Hindlimb muscle (tissue), 1 donor: Measurements from ENCODE around the gene IPO13. TPM values are rescaled to one million over a fixed set of nuclear protein-coding genes. Genes with fewer than 3 reads are reported as not detected.

Source experiments
- DNase-seq: peaks from one replicate; pipeline ENCODE4 v3.0.0-alpha.2; 2013
- polyA plus RNA-seq: library from polyadenylated mRNA; unstranded; fragments of 120-200 nt; gene quantifications from one replicate; pipeline ENCODE4 v1.2.1, GENCODE V29; 2013; ENCODE audit not compliant: insufficient read length

IPO13 gene
- polyA plus RNA-seq, 1 donor: 29.2 TPM

- no peak for DNase-seq
Measured at GRCh38 chr1:43949678-43950077, 2.9 kb downstream of the IPO13 start.

DNA sequence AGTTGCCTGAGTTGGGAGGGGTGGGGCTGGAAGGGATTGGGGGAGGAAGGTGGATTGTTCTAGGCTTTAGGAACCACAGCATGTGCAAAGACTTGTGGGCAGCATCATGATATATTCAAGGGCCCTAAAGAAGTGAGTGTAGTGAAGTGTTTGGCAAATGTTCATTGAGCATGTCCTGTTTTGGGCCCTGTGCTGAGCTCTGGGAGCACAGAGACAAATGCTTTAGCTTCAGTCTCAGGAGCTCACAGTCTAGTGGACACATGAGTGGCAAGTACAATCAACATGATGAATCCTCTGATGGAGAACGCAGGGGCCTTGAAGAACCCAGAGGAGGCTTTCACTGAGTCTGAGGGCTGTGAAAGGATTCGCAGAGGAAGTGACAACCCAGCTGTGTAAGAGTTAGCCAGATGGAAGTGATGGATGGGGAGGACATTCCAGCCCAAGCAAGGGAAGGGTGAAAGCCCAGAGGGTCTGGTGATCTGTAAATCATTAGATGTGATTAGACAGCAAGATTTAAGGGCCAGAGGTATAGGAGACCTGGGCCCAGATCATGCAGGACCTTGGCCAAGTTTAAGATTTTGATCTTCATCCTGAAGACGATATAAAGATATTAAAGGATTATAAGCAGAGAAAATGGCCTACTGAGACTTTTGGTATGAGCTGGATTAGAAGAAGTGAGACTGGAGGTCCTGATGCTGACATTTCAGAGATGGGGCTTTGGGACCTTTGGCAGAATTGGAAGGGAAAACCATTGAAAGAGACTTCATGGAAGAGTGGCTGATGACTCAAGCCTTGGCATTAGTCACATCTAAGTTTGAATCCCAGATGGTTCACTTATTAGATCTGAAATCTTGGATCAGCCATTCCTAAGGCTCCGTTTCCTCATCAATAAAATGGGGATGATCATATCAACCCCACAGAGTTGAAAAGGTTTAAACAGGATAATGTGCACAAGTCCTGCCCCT is 4.6 kb downstream of the IPO13 start:
- no peak for DNase-seq

GRCh38 chr1:43952731-43953346 is 6.1 kb downstream of the IPO13 start:
- DNase-seq: no peak

- DNase-seq: no peak
Measured at GRCh38 chr1:43953361-43953760, 6.6 kb downstream of the IPO13 start.

DNA sequence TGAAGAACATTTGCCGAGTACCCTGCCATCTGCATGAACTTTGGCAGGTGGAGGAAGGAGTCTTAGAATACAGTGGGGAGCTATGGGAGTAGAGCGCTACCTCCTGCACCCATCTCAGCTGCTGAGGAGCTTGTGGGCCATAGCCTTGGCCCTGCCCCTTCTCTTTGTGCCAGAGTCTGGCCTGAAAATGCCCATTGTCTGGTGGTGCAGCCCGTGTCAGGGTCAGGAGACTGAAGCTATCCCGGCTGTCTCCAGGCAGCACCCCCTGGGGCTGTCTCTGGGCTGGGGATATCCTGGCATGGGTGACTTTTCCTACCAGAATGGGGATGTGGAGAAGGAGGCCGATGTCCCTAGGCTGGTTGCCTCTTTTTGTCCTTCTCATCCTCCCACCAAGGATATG is 7.3 kb downstream of the IPO13 start:
- DNase-seq: no peak

GRCh38 chr1:43956234-43956633 is 9.5 kb downstream of the IPO13 start:
- no peak for DNase-seq

DNA sequence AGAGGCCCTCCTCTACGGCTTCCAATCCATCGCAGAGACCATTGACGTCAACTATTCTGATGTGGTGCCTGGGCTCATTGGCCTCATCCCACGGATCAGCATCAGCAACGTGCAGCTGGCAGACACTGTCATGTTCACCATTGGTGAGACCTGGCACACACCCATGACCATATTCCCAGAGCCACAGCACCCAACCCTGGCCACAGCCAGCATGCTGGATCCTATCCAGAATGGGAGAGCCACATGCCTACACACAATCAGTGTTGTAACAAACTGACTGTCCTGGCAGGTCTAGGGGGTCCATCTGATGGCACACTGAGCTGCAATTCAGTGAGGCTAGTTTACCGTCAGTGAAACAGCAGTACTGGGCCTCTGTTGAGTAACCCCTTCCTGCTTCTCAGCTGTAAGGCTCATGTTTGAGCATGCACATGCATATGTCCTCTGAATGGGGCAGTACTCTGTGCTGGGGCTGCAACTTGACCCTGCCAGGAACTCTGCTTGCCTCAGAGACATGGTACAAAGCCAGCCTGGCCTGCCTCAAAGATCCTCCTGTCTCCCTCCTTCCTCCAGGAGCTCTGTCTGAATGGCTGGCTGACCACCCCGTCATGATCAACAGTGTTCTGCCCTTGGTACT is 10.8 kb downstream of the IPO13 start:
- no peak for DNase-seq

- DNase-seq: no peak
Measured at GRCh38 chr1:43958351-43959255, 11.9 kb downstream of the IPO13 start.

GRCh38 chr1:43960798-43961197 is 14.0 kb downstream of the IPO13 start:
- no peak for DNase-seq

DNA sequence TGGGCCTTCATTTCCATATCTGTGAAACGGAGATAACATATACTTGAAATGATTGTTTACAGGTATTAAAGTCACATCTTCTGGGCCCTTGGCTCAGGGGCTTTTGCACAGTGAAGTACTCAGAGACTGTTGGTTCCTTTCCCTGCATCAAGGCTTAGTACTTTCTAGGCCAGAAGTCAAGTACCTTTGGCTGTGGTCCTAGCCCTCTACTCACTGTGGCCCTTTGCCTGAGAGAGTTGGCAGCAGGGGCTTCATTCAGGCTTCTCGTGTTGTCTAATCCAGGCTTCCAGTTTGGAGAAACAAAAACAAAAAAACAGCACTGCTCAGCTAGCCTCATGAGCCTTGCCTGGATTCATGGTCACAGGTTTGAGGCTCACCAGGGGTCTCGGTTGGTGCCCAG is 14.9 kb downstream of the IPO13 start:
- DNase-seq: no peak

DNA sequence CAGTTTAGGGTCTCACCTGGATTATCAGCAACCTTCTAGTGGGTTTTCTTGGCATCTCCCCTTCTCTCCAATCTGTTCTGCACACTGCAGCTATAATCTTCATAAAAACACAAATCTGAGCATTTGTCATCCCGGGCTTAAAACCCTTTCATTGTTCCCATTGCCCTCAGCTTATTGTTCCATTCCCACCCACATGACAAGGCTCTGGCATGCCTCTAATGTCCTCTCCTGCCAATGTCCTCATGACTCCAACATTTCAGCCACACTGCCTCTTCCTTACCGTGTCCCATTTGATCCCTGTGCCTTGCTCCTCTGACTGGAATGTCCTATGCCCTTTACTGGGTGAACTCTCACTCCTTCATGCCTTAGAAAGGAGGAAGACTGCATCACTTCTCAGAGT is 15.6 kb downstream of the IPO13 start:
- DNase-seq: no peak

GRCh38 chr1:43963006-43963405 is 16.3 kb downstream of the IPO13 start:
- no peak for DNase-seq

- DNase-seq: no peak
Measured at GRCh38 chr1:43963890-43964289, 17.1 kb downstream of the IPO13 start.

GRCh38 chr1:43965316-43965715 is 18.6 kb downstream of the IPO13 start:
- DNase-seq: no peak

- DNase-seq: no peak
Measured at GRCh38 chr1:43968348-43968948, 21.7 kb downstream of the IPO13 start.

GRCh38 chr1:43969416-43969745 is 22.6 kb downstream of the IPO13 start:
- DNase-seq: no peak

GRCh38 chr1:43969746-43970466 is 23.2 kb downstream of the IPO13 start, which contains the start of gene DPH2:
TSS of gene DPH2 (plus strand) at chr1:43970010. CDS start at chr1:43970176, 166 bp downstream.
- peak; percentile 96 for DNase-seq

- no peak for DNase-seq
Measured at GRCh38 chr1:43970502-43970901, 23.8 kb downstream of the IPO13 start.

- no peak for DNase-seq
Measured at GRCh38 chr1:43970911-43971310, 24.2 kb downstream of the IPO13 start.

DNA sequence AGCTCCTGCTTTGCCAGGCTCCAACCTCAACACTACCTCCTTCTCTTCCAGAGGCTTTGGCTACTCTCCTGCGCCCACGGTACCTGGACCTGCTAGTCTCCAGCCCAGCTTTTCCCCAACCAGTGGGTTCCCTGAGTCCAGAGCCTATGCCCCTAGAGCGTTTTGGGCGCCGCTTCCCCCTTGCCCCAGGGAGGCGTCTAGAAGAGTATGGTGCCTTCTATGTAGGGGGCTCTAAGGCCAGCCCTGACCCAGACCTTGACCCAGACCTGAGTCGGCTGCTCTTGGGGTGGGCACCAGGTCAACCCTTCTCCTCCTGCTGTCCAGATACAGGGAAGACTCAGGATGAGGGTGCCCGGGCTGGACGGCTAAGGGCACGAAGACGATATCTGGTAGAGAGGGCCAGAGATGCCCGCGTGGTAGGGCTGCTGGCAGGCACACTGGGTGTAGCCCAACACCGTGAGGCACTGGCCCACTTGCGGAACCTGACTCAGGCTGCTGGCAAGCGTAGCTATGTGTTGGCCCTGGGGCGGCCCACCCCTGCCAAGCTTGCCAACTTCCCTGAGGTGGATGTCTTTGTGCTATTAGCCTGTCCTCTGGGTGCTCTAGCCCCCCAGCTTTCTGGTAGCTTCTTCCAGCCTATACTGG is 24.7 kb downstream of the IPO13 start:
- DNase-seq: no peak

DNA sequence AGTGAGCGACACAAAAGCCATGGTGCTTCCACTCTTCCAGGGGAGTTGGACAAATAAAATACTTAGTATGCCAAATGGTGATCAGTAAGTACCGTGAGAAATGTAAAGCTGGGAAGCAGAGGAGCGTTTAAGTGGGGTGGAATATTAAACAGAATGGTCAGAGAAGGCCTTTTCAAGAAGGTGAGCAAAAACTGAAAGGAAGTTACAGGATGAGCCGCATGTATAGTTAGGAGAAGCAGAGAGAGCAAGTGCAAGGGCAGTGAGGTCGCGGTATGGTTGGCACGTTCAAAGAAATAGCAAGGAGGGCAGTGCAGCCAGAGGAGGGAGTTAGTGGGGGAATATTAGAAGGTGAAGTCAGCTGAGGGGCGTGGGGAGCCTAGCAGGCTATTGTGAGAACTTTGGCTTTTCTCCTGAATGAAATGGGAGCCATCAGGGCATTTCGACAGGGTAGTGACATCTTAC is 27.3 kb downstream of the IPO13 start:
- no peak for DNase-seq
